Measurements from ENCODE around the gene CSRP2.

DNA sequence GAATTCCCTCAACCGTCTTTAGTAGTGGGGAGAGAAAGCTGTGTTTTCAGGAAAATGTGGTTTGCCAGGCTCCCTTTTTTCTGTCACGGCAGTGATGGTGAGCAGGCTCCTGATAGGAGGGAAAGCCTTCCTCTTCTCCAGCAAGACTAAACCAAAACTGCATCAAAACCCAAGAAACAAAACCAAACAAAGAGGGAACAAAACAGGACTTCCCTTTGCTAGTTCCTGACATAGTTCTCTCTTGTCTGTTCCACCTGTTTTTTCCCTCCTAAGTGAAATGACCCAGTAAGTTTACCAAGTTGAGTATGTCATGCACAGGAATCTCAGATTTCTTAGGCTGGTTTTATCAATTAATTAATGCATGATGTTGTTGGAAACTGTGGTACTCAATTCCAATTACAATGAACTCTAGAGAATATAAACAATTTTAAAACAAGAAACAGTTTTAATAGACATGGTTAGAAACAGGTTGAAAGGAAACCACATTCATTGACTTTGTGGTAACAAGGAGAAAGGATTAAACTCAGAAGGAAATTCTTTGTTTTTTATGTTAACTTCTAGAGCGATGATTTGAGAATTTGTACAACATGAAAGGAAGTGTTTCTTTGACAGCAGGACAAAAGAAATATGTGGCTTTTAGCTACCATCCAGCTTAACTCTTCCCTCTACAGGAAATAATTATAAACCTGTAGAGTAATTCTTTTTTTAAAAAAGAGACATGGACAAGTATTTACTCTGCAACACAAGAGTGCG is 23.0 kb upstream of the CSRP2 start:
- TF ChIP-seq, protein P1, sequence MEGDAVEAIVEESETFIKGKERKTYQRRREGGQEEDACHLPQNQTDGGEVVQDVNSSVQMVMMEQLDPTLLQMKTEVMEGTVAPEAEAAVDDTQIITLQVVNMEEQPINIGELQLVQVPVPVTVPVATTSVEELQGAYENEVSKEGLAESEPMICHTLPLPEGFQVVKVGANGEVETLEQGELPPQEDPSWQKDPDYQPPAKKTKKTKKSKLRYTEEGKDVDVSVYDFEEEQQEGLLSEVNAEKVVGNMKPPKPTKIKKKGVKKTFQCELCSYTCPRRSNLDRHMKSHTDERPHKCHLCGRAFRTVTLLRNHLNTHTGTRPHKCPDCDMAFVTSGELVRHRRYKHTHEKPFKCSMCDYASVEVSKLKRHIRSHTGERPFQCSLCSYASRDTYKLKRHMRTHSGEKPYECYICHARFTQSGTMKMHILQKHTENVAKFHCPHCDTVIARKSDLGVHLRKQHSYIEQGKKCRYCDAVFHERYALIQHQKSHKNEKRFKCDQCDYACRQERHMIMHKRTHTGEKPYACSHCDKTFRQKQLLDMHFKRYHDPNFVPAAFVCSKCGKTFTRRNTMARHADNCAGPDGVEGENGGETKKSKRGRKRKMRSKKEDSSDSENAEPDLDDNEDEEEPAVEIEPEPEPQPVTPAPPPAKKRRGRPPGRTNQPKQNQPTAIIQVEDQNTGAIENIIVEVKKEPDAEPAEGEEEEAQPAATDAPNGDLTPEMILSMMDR (IDR thresholded peaks at IDR 0.05): no peak
- TF ChIP-seq POLR2A (IDR thresholded peaks at IDR 0.05): no peak
